GM12878 (cell line): ENCODE results near the gene LSM11. TPM values are rescaled to one million over a fixed set of nuclear protein-coding genes. Genes with fewer than 3 reads are reported as not detected.

Experiments
- ATAC-seq: fragments of 200-7000 bp; cut with Tn5 transposase; 3 replicates; pipeline ENCODE4 v1.9.1; 2020; ENCODE audit warnings: mild to moderate bottlenecking, moderate library complexity
- Bru-seq: library from RNA; stranded (reverse); fragments of 400-500 nt; gene quantifications from one replicate; lab custom pipeline; 2021; lab: Mats Ljungman, UMichigan
- BruChase-seq, 2 experiments: library from RNA; stranded (reverse); fragments of 400-500 nt; gene quantifications; one replicate each; lab custom pipeline; 2021; lab: Mats Ljungman, UMichigan
- BruUV-seq: library from RNA; stranded (reverse); fragments of 400-500 nt; replicated peaks from 2 replicates; lab custom pipeline; 2021; lab: Mats Ljungman, UMichigan
- CTCF ChIA-PET: fragments of 300-600 bp; sonication (Branson Sonifier 250); formaldehyde crosslinking; extraction: SDS; loops from one replicate; lab custom pipeline; 2021; ENCODE audit warnings: inconsistent platforms; lab: Yijun Ruan, JAX
- POLR2A ChIA-PET: fragments of 350-600 bp; formaldehyde crosslinking; extraction: SDS; loops from one replicate; lab custom pipeline; 2021; ENCODE audit warnings: inconsistent platforms; lab: Charles Lee
- RAD21 ChIA-PET: fragments of 300-600 bp; sonication (Branson Sonifier 250); formaldehyde crosslinking; loops from one replicate; lab custom pipeline; 2023; ENCODE audit warnings: antibody characterized with exemption; ENCODE audit not compliant: unreplicated experiment; lab: Charles Lee
- SMC1A ChIA-PET: fragments of 300-600 bp; sonication (Branson Sonifier 250); formaldehyde crosslinking; loops from one replicate; lab custom pipeline; 2023; ENCODE audit not compliant: unreplicated experiment, uncharacterized antibody; lab: Charles Lee
- DNase-seq: peaks from one replicate; pipeline ENCODE4 v3.0.0-alpha.2; 2011; ENCODE audit warnings: low read depth, low spot score
- FAIRE-seq: peaks from 3 replicates; lab custom pipeline; 2011; peaks lifted over from hg19 to GRCh38; lab: Jason Lieb, UNC
- H2AFZ ChIP-seq: 2 replicates; pipeline ENCODE4 v1.6.0; 2011; ENCODE audit warnings: low read depth, low read length, control low read depth; ENCODE audit not compliant: control insufficient read depth
- H3K27ac ChIP-seq: 2 replicates; pipeline ENCODE4 v1.5.1; 2011; ENCODE audit warnings: control low read depth; ENCODE audit not compliant: control insufficient read depth, insufficient read depth
- H3K27me3 ChIP-seq, 2 experiments: replicated peaks in 1 of 2; 2 replicates each; pipeline versions ENCODE4 v1.6.0 to v1.6.1; 2011; ENCODE audit warnings: low read length in 1 of 2; ENCODE audit not compliant: control insufficient read depth in 2 of 2, insufficient read depth in 2 of 2
- H3K36me3 ChIP-seq, 2 experiments: 2 replicates each; pipeline ENCODE4 v1.5.1; 2011; ENCODE audit warnings: low read length in 1 of 2; ENCODE audit not compliant: control insufficient read depth in 2 of 2, insufficient read depth in 2 of 2
- H3K4me1 ChIP-seq: 2 replicates; pipeline ENCODE4 v1.6.1; 2011; ENCODE audit warnings: mild to moderate bottlenecking, low read length, moderate library complexity, mixed read lengths; ENCODE audit not compliant: control insufficient read depth, insufficient read depth
- H3K4me2 ChIP-seq: 2 replicates; pipeline ENCODE4 v1.6.0; 2011; ENCODE audit warnings: control low read depth; ENCODE audit not compliant: control insufficient read depth, insufficient read depth
- H3K4me3 ChIP-seq: fragments of 200-600 bp; sonication (generic); 2 replicates; pipeline ENCODE4 v1.5.1; 2016
- H3K79me2 ChIP-seq: 2 replicates; pipeline ENCODE4 v1.6.0; 2011; ENCODE audit warnings: low read length; ENCODE audit not compliant: control insufficient read depth, insufficient read depth
- H3K9ac ChIP-seq: 2 replicates; pipeline ENCODE4 v1.8.0; 2011; ENCODE audit warnings: low read length, control low read depth, mixed read lengths; ENCODE audit not compliant: control insufficient read depth, insufficient read depth
- H3K9me3 ChIP-seq: replicated peaks from 3 replicates; pipeline ENCODE4 v1.5.1; 2011; ENCODE audit warnings: mild to moderate bottlenecking, low read length; ENCODE audit not compliant: control insufficient read depth, insufficient read depth
- H4K20me1 ChIP-seq: 2 replicates; pipeline ENCODE4 v1.6.0; 2011; ENCODE audit not compliant: control insufficient read depth, insufficient read depth
- CBFB ChIP-seq: IDR thresholded peaks from 2 replicates; pipeline ENCODE4 v1.6.1; 2016; ENCODE audit warnings: antibody characterized with exemption, low read depth
- CBX5 ChIP-seq: sonication (generic); IDR thresholded peaks from 2 replicates; pipeline ENCODE4 v1.6.1; 2016; ENCODE audit warnings: low read depth, moderate library complexity, mild to moderate bottlenecking, inconsistent platforms
- FOXM1 ChIP-seq: IDR thresholded peaks from 2 replicates; pipeline ENCODE4 v1.6.1; 2012; ENCODE audit warnings: low read depth, mild to moderate bottlenecking, inconsistent platforms, low read length, moderate library complexity
- GATAD2B ChIP-seq: fragments of 450-650 bp; conservative IDR thresholded peaks from 2 replicates; pipeline ENCODE4 v1.6.1; 2017; ENCODE audit warnings: low read depth, mild to moderate bottlenecking, moderate library complexity
- KLF5 ChIP-seq: fragments of 450-650 bp; IDR thresholded peaks from 2 replicates; pipeline ENCODE4 v1.6.1; 2014; ENCODE audit warnings: mild to moderate bottlenecking; ENCODE audit not compliant: partially characterized antibody
- MEF2A ChIP-seq: IDR thresholded peaks from 2 replicates; pipeline ENCODE4 v1.6.1; 2011; ENCODE audit warnings: low read depth, mild to moderate bottlenecking, low read length, moderate library complexity; ENCODE audit not compliant: insufficient read depth
- MTA3 ChIP-seq: IDR thresholded peaks from 2 replicates; pipeline ENCODE4 v1.6.1; 2012; ENCODE audit warnings: low read length, inconsistent platforms, borderline replicate concordance
- NKRF ChIP-seq: fragments of 450-650 bp; conservative IDR thresholded peaks from 2 replicates; pipeline ENCODE4 v1.6.1; 2017; ENCODE audit warnings: mild to moderate bottlenecking, moderate library complexity
- PBX3 ChIP-seq: IDR thresholded peaks from 2 replicates; pipeline ENCODE4 v1.6.1; 2011; ENCODE audit warnings: mild to moderate bottlenecking, low read depth, low read length, moderate library complexity; ENCODE audit not compliant: insufficient replicate concordance
- RAD21 ChIP-seq: IDR thresholded peaks from 2 replicates; pipeline ENCODE4 v1.6.1; 2011; ENCODE audit warnings: mild to moderate bottlenecking, low read depth, low read length, moderate library complexity; ENCODE audit not compliant: insufficient read depth
- SP1 ChIP-seq: IDR thresholded peaks from one replicate; pipeline ENCODE4 v1.6.1; 2011; ENCODE audit warnings: low read depth, low read length
- STAT1 ChIP-seq: fragments of 450-650 bp; conservative IDR thresholded peaks from 2 replicates; pipeline ENCODE4 v1.6.1; 2014; ENCODE audit warnings: antibody characterized with exemption, mild to moderate bottlenecking
- YY1 ChIP-seq: IDR thresholded peaks from 2 replicates; pipeline ENCODE4 v1.6.1; 2011; ENCODE audit warnings: low read depth, mild to moderate bottlenecking, low read length
- ZNF207 ChIP-seq: fragments of 450-650 bp; IDR thresholded peaks from 2 replicates; pipeline ENCODE4 v1.6.1; 2014; ENCODE audit warnings: antibody characterized with exemption, mild to moderate bottlenecking, borderline replicate concordance
- WGBS: methylation state at CpG from one replicate; pipeline ENCODE4 v1.1.6; 2016; ENCODE audit warnings: low lambda C conversion rate; ENCODE audit not compliant: insufficient replicate concordance, insufficient coverage; ENCODE audit errors: missing lambda C conversion rate; 5-methylcytosine and 5-hydroxymethylcytosine counted together
- in situ Hi-C: fragments of 300-500 bp; cut with MboI; formaldehyde crosslinking; loops from 9 replicates; pipeline ENCODE4 v1.14.3; 2018; ENCODE audit warnings: mixed read lengths
- intact Hi-C: fragments of 100-400 bp; cut with micrococcal nuclease; formaldehyde crosslinking; loops from one replicate; pipeline ENCODE4 v1.14.2; 2022; ENCODE audit not compliant: unreplicated experiment
- long read RNA-seq, 2 experiments: library from polyadenylated mRNA; unstranded; transcript quantifications; one replicate each; pipeline ENCODE4 v2.0.0, GENCODE V29; 2019 to 2020
- polyA minus RNA-seq, 3 experiments: library from RNA; depleted of rRNA, polyadenylated mRNA; stranded (reverse); fragments of >200 nt; gene quantifications; 2 replicates each; pipeline ENCODE4 v1.2.3, GENCODE V29; 2011
- polyA plus RNA-seq, 11 experiments: library from polyadenylated mRNA; depleted of rRNA in 4 of 11; unstranded in 6 of 11; stranded (reverse) in 5 of 11; fragments of >200 nt; fragmentation: Nextera tagmentation in 4 of 11; fragmentation: Illumina TruSeq in 1 of 11; extraction: Ambion mirVana in 4 of 11; extraction: Trizol in 1 of 11; gene quantifications; 1 replicate in 1 of 11; 2 replicates in 10 of 11; pipeline versions ENCODE4 v1.2.1 to v1.2.3, GENCODE V29; 2011 to 2016; ENCODE audit warnings: inconsistent platforms in 2 of 11, missing spikeins in 2 of 11, low read depth in 1 of 11
- total RNA-seq, 4 experiments: library from RNA; depleted of rRNA in 3 of 4; stranded (reverse); fragments of >200 nt in 3 of 4; fragmentation: Illumina TruSeq in 1 of 4; extraction: Trizol in 1 of 4; gene quantifications; 2 replicates each; pipeline versions ENCODE4 v1.2.1 to v1.2.3, GENCODE V29; 2013 to 2021

Gene LSM11
- total RNA-seq (2013; cell fraction: nucleolus; rRNA removed), result 5.6 and 5.8 TPM in 2 replicates
- total RNA-seq (2014; rRNA removed), result 5.5 and 6.9 TPM in 2 replicates
- 5.3 and 6.0 TPM in 2 replicates for total RNA-seq (2014; rRNA removed; fragmentation: Illumina TruSeq; extraction: Trizol)
- total RNA-seq (2021), result 6.0 TPM in 2 replicates
- polyA plus RNA-seq (2011; ENCODE audit: low read depth), result 1.4 TPM
- polyA plus RNA-seq (2011; rRNA removed), result 8.5 and 11.2 TPM in 2 replicates
- 3.9 and 4.2 TPM in 2 replicates for polyA plus RNA-seq (2011; cell fraction: cytosol; rRNA removed)
- polyA plus RNA-seq (2011; cell fraction: nucleus; rRNA removed), result 6.9 and 7.1 TPM in 2 replicates
- polyA plus RNA-seq (2012), result 1.9 and 2.0 TPM in 2 replicates
- 4.9 and 6.0 TPM in 2 replicates for polyA plus RNA-seq (2014; fragmentation: Illumina TruSeq; extraction: Trizol)
- 1 to 10 TPM; 1.5 to 2.1 TPM for polyA plus RNA-seq (2014; fragmentation: Nextera tagmentation; extraction: Ambion mirVana)
- 3.5 and 3.8 TPM in 2 replicates for polyA plus RNA-seq (2014; rRNA removed)
- 1 to 10 TPM in 1 of 2 experiments, under 1 TPM in 1; 0.71 to 1.5 TPM for polyA plus RNA-seq (2016; fragmentation: Nextera tagmentation; extraction: Ambion mirVana)
- 6.9 and 7.6 TPM in 2 replicates for polyA minus RNA-seq (2011; rRNA and poly(A)+ RNA removed)
- 2.8 and 2.9 TPM in 2 replicates for polyA minus RNA-seq (2011; cell fraction: cytosol; rRNA and poly(A)+ RNA removed)
- 2.2 and 2.6 TPM in 2 replicates for polyA minus RNA-seq (2011; cell fraction: nucleus; rRNA and poly(A)+ RNA removed)
- percentile 55 among the genes with signal in this experiment for Bru-seq, nascent RNA
- percentile 61 among the genes with signal in this experiment for BruChase-seq, experiment 1, labeled RNA remaining after a 6-hour chase
- BruChase-seq, experiment 2, labeled RNA remaining after a 2-hour chase, result percentile 68 among the genes with signal in this experiment
- long read RNA-seq, experiment 1, partial matches to known transcripts, result 0 of 1 reads
- long read RNA-seq, experiment 1, other reads (novel, unspliced or antisense), result 1 of 1 reads
- long read RNA-seq, experiment 2, partial matches to known transcripts, result 0 of 1 reads
- long read RNA-seq, experiment 2, other reads (novel, unspliced or antisense), result 1 of 1 reads

GRCh38 chr5:157743163-157744050 lies at the start of gene LSM11:
Gene LSM11, plus strand, starts transcription at chr5:157743712. Its CDS starts 39 bp downstream, at chr5:157743751.
- H3K4me2 ChIP-seq, result peak within 1 kb of the TSS; percentile 96
- in situ Hi-C loops, result loop anchor here (5.0 kb wide), 1 partner anchor 71 kb away; the partner anchor contains the start of gene C5orf52
- H2AFZ ChIP-seq, result peak within 1 kb of the TSS; percentile 96
- peak within 1 kb of the TSS; percentile 73 for H3K9ac ChIP-seq
- peaks cover 2 to 3% of the 10 kb centered on the region in 2 experiments; a peak in 1 of 4 replicates for H3K36me3 ChIP-seq
- WGBS, result under 1% methylated on average over 54 of the region's 79 CpGs
- peak within 1 kb of the TSS; percentile 85 for H3K4me3 ChIP-seq
- FAIRE-seq, result no peak
- DNase-seq, result peak; percentile 56
- peak within 1 kb of the TSS; percentile 45; the same call in 1 of the 2 replicates for H3K27ac ChIP-seq
- H3K9me3 ChIP-seq, result no peaks in the 10 kb centered on the region
- peak; percentile 93 for ATAC-seq
- ChIA-PET POLR2A (interaction anchor here (0.6 to 3.0 kb wide), 6 partner anchors 12 to 415 kb away, joined by 3 to 17 read pairs (median 3); partner anchors contain the start of gene THG1L), CTCF (interaction anchor here (0.6 to 8.0 kb wide), 70 partner anchors 9 to 1347 kb away, joined by 3 to 95 read pairs (median 4); partner anchors contain the start of genes C5orf52, NIPAL4 and THG1L), RAD21 (interaction anchor here (0.7 to 2.9 kb wide), 29 partner anchors 11 to 594 kb away, joined by 3 to 31 read pairs (median 4); partner anchors contain the start of genes NIPAL4 and THG1L), SMC1A (interaction anchor here (0.9 to 6.2 kb wide), 28 partner anchors 10 to 1389 kb away, joined by 3 to 40 read pairs (median 4); partner anchors contain the start of genes C5orf52, SOX30 and THG1L)
- BruUV-seq, result no TSS peak
- no peaks in the 10 kb centered on the region for H4K20me1 ChIP-seq
- H3K27me3 ChIP-seq, result no peaks in the 10 kb centered on the region
- peaks cover 12% of the 10 kb centered on the region; the same call in 1 of the 2 replicates for H3K4me1 ChIP-seq
- intact Hi-C loops, result loop anchor here (1.0 to 10.0 kb wide), 6 partner anchors 73 to 599 kb away; partner anchors contain the start of gene MED7
- no peaks in the 10 kb centered on the region; the same call in 1 of the 2 replicates for H3K79me2 ChIP-seq
- TF ChIP-seq CBFB (no peak), ZNF207 (peak; percentile 95), CBX5 (peak; percentile 24; the same call in 1 of the 2 replicates), PBX3 (peak; percentile 12), RAD21 (peak; percentile 87), FOXM1 (0 out of 2 replicates have a peak, but pooled peaks have one; percentile 25), GATAD2B (peak; percentile 64; the same call in 1 of the 2 replicates), NKRF (peak; percentile 85), SP1 (peak; percentile 57), KLF5 (no peak), MEF2A (0 out of 2 replicates have a peak, but pooled peaks have one; percentile 15), STAT1 (0 out of 2 replicates have a peak, but pooled peaks have one; percentile 70), YY1 (peak; percentile 95), MTA3 (no peak)
